ENCODE results near the gene KCNK13. TPM values are rescaled to one million over a fixed set of nuclear protein-coding genes. Genes with fewer than 3 reads are reported as not detected.
"Not testable (repeated sequence)": the region's sequence is repeated elsewhere in the genome, so short reads cannot be mapped to it uniquely, and the experiment has no call there.

KCNK13 gene
- total RNA-seq, 1 donor from 2014 or later, result 0.09 TPM

- intact Hi-C loops (cut with micrococcal nuclease), result loop anchor here (1.0 to 10.0 kb wide), 4 partner anchors 89 to 336 kb away; partner anchors contain the start of gene CALM1
Measured at GRCh38 chr14:90060965-90061684, 669 bp upstream of the KCNK13 start.

DNA sequence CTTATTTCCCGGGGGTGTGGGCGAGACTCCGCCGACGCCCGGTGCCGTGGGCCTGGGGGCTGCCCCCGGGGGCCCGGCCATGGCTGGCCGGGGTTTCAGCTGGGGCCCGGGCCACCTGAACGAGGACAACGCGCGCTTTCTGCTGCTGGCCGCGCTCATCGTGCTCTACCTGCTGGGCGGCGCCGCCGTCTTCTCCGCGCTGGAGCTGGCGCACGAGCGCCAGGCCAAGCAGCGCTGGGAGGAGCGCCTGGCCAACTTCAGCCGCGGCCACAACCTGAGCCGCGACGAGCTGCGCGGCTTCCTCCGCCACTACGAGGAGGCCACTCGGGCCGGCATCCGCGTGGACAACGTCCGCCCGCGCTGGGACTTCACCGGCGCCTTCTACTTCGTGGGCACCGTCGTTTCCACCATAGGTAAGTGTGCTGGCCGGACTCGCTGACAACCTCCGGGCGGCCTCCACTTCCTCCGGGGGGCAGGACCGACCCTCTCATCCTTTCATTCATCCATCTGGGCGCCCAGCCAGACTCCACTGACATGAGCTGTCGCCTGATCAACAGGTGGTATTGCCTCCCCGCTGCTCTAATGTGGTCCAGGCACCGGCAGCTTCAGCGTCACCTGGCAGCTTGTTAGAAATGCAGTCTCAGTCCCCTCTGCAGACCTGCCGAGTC lies 467 bp downstream of the KCNK13 start:
- intact Hi-C loops (cut with micrococcal nuclease), result loop anchor here (5.0 to 10.0 kb wide), 3 partner anchors 90 to 335 kb away; partner anchors contain the start of gene CALM1

GRCh38 chr14:90062822-90063539 lies 1.2 kb downstream of the KCNK13 start:
- intact Hi-C loops (cut with micrococcal nuclease), result loop anchor here (5.0 to 10.0 kb wide), 3 partner anchors 91 to 334 kb away; partner anchors contain the start of gene CALM1

DNA sequence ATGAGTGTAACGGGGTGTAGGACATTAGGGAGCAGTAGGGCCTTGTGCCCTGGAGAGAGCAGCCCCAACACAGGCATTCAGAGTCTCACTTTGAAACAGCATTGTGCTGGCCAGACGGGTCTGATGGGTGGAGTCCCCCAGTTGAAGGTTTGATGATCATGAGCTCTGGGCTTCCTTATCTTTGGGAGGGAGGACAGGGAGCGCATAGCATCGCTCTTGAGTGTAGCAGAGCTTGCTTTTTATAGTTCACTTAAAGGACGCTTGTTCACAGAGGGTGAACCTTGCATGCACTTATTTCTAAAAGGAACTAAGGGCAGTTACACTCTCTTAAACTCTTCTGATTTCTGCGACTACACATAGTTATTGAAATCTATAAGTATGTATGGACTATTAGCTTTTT lies 10.6 kb downstream of the KCNK13 start:
- intact Hi-C loops (cut with micrococcal nuclease), result no loop called here

- intact Hi-C loops (cut with micrococcal nuclease), result no loop called here
Measured at GRCh38 chr14:90079576-90079975, 17.8 kb downstream of the KCNK13 start.

- intact Hi-C loops (cut with micrococcal nuclease), result no loop called here
Measured at GRCh38 chr14:90087433-90087832, 25.6 kb downstream of the KCNK13 start.

DNA sequence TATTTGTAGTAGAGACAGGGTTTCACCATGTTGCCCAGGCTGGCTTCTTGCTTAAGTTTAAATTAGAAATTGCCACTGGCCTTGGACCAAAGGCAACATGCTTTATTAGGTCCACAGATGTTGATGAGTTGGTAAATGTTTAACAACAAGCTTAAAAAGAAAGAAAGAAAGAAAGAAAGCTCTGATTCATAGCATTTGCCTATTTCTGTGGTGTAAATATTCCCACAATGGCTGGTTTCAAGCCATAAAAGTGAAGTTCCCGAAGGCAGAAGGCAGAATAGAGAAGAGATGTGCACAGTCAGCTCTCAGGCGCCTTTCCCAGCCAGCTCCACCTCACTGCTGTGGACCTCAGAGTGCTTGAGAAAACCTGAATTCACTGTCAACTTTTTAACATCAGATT lies 26.4 kb downstream of the KCNK13 start:
- intact Hi-C loops (cut with micrococcal nuclease), result no loop called here

DNA sequence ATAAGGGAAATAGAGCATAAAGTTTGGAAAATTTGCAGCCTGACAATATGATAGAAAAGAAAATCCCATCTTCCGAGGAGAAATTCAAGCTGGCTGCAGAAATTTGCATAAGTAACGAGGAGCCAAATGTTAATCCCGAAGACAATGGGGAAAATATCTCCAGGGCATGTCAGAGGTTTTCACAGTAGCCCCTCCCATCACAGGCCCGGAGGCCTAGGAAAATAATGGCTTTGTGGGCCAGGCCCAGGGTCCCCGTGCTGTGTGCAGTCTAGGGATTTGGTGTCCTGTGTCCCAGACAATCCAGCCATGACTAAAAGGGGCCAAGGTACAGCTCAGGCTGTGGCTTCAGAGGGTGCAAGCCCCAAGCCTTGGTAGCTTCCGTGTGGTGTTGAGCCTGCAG lies 27.7 kb downstream of the KCNK13 start:
- intact Hi-C loops (cut with micrococcal nuclease), result not testable (repeated sequence)

DNA sequence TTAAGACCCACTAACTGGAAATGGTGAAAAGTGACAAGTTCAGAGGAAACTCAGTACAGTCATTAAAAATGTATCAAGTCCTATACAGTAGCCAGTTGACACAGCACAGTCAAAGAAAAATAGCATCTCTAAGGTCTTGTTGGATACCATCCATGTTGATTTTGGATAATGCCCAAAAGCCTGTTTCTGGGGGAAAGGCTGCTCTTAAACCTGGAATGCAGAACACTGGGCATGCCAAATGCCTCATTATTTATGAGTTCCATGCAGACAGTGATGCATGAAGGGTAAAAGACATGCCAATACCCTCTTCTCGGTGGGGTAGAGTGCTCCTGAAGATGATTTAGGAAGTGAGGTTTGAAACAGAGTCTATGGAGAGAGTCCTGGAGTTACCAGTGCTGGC lies 29.6 kb downstream of the KCNK13 start:
- intact Hi-C loops (cut with micrococcal nuclease), result no loop called here

DNA sequence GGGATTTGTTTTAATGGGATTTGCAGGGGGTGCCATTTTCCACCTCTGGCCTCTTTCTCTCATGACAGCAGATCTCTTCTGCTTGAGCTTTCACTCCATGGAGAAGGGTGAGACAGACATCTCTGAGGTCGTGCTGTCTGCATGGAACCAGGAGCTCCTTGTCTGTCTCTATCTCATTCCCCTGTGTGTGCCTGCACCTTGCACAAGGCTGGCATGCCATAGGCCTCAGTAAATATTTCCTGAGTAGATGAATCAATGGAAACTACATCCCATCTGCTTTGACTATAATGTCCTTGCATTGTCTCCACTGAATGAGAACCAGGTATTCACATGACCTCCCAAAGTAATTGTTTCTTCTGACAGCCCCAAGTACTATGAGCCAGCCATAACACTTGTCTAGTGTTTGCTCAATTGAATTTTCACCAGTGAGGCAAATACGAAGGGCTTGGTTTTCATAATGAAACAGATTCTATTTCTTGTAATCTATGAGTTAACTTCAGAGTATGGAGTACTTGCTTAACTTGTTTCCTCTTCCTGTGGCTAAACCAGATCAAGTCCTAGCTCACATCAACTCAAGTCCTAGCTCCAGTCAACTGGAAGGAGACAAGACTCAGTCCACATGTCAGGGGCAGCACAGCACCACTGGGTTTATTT lies 32.3 kb downstream of the KCNK13 start:
- intact Hi-C loops (cut with micrococcal nuclease), result no loop called here

DNA sequence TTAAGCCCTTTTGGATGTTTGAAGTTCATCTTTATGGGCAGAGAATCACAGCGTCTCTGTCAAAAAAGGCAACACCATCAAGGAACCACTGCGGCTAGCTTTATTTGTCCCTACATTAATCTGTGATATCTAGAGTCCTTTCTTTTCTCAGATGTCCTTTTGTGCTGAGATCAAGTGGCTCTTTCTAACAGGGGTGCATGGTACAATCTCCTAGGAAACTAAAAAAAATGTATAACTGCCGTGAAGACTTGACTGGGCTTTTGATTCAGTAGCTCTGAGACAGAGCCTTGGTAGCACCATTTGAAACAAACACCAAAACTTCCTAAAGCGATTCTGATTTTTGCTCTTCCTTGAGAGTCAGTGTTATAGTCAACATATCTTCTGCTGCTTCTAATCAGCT lies 33.3 kb downstream of the KCNK13 start:
- intact Hi-C loops (cut with micrococcal nuclease), result no loop called here

DNA sequence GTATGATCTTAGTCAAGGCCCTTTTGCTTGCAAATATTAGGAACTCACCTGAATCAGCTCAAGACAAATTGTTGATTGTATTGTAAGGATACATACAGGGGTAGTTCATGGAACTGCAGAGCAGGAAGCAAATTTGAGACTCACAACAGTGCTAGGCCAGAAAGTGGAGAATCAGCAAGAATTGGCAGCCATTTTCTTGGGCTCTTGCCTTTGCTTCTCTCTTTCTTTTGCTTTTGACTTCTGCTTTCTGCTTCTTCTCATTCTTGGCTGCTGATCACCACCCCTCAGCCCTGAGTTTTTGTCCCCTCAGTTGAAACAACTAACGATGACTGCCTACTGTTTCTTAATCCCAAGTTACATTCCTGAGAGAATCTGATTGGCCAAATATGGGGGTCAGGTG lies 34.8 kb downstream of the KCNK13 start:
- intact Hi-C loops (cut with micrococcal nuclease), result no loop called here

DNA sequence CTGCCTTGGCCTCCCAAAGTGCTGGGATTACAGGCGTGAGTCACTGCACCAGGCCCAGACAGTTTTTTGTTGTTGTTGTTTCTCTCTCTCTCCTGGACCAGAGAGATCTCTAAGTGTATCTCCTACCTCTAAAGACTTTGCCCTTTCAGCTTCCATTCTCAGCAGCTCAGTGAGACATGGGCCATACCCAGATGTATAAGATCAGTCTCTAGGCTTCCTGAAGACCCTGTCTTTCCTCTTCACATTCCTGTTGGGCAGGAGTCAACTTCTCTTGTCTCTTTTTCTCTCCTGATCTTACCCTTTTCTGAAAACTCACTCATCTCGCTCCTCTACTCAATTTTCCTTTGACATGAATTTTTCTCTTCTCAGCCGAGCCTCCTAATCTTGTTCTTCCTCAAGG lies 42.0 kb downstream of the KCNK13 start:
- intact Hi-C loops (cut with micrococcal nuclease), result no loop called here

GRCh38 chr14:90105756-90106155 lies 44.0 kb downstream of the KCNK13 start:
- intact Hi-C loops (cut with micrococcal nuclease), result no loop called here

DNA sequence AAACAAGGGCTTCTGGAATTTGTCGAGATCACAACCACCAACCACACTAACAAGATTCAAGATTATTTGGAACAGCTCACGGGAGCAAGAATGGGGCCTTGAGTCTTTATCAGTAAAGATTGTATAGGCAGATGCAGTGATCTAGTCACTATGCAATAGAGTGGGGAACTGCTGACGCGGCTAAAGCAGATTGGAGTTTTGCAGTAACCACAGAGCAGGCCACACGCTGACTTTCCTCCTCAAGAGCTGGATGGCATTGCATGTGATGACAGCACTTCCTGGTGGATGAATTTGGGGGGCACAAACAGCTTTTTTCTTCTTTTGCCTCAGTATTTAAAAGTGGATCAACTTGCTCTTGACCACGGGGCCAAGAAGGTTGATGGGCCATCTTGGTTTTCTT lies 46.0 kb downstream of the KCNK13 start:
- intact Hi-C loops (cut with micrococcal nuclease), result no loop called here

DNA sequence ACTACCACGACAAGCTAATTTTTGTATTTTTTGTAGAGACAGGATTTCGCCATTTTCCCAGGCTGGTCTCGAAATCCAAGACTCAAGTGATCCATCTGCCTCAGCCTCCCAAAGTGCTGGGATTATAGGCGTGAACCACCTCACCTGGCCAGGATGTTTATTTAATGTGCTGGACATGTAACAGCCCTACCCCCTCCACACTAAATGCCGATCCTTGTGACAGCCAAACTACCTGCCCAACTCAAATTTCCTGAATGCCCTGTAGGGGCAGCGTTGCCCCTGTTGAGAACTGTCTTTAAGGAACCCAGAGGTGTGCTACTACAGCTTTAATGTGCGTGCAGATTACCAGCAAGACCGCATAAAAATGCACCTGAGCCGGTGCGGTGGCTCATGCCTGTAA lies 48.1 kb downstream of the KCNK13 start:
- intact Hi-C loops (cut with micrococcal nuclease), result no loop called here

- intact Hi-C loops (cut with micrococcal nuclease), result no loop called here
Measured at GRCh38 chr14:90111895-90112534, 50.2 kb downstream of the KCNK13 start.

- intact Hi-C loops (cut with micrococcal nuclease), result no loop called here
Measured at GRCh38 chr14:90114554-90114953, 52.8 kb downstream of the KCNK13 start.

- intact Hi-C loops (cut with micrococcal nuclease), result no loop called here
Measured at GRCh38 chr14:90115780-90116179, 54.0 kb downstream of the KCNK13 start.

- intact Hi-C loops (cut with micrococcal nuclease), result no loop called here
Measured at GRCh38 chr14:90116444-90116843, 54.6 kb downstream of the KCNK13 start.

GRCh38 chr14:90118027-90118426 lies 56.2 kb downstream of the KCNK13 start:
- intact Hi-C loops (cut with micrococcal nuclease), result no loop called here
